GM11168 (cell line): Measurements from ENCODE around the gene PPME1.

Experiments used
- in situ Hi-C: fragments of 300-500 bp; cut with MboI; formaldehyde crosslinking; loops from one replicate; pipeline ENCODE4 v1.12.0; 2022; ENCODE audit warnings: low sequenced_read_pairs; ENCODE audit not compliant: unreplicated experiment

PPME1 gene

DNA sequence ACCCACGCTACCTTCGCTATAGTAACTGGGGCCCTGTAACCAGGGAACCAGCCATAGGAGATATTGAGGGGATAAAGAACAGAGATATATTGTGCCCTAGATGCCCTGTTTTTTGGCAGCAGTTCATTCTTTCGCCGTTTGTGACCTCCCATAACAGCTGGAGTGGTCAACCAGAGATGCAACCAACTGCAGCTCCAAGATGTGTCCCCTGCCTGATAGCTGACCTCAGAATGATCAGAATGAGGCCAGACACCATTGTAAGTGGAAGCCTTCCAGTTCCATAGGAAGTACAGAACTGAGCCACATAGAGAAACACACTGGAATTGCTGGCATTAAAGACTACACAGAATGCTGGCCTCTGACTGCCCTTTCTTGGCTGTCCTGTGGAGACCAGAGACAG lies 101.2 kb downstream of the PPME1 start:
- in situ Hi-C loops = loop anchor here (10.0 kb wide), 1 partner anchor 173 kb away; no protein-coding TSS in a partner anchor

- in situ Hi-C loops = loop anchor here (10.0 kb wide), 1 partner anchor 168 kb away; no protein-coding TSS in a partner anchor
Measured at GRCh38 chr11:74276581-74276980, 105.5 kb downstream of the PPME1 start.

- in situ Hi-C loops = loop anchor here (10.0 kb wide), 1 partner anchor 167 kb away; no protein-coding TSS in a partner anchor
Measured at GRCh38 chr11:74278103-74278502, 107.0 kb downstream of the PPME1 start.

GRCh38 chr11:74278721-74279161 lies 107.7 kb downstream of the PPME1 start:
- in situ Hi-C loops = loop anchor here (10.0 kb wide), 1 partner anchor 166 kb away; no protein-coding TSS in a partner anchor

DNA sequence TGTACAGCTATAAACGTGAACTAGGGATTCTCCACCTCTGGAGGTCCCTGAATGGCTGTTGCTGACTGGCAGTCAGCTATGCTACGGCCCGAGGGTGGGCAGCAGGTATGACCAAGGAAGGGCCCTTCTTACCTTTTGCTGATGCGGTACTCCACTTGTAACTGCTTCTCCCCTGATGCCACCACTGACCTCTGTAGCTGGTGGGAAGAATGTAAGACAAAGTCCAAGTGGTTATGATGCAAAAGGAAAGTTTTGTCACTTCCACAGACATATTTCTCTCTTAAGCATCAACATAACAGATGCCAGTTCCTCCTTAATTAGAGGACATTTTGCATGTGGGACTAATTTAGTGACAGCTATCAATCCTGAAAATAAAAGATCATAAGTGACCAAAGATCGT lies 108.2 kb downstream of the PPME1 start:
- in situ Hi-C loops = loop anchor here (10.0 kb wide), 1 partner anchor 166 kb away; no protein-coding TSS in a partner anchor

DNA sequence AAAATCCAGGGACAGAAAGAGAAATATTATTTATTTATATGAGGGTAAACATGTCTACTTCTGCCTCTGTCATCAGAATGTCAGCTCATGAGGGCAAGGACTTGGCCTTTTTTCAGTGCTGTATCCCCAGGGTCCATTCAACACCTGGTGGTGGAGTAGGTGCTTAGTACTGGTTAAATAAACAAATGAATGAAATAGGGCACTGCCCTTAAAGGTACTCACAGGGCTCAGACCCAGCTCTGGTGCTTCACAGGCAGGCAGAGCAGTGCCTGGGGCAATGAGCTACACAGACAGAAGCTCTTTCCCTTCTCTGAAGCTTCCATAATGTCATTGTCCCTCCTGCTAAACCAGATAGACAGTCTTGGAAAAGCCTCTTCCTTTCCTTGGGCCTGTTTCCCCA lies 109.4 kb downstream of the PPME1 start:
- in situ Hi-C loops = no loop called here

- in situ Hi-C loops = no loop called here
Measured at GRCh38 chr11:74282421-74282820, 111.3 kb downstream of the PPME1 start.

DNA sequence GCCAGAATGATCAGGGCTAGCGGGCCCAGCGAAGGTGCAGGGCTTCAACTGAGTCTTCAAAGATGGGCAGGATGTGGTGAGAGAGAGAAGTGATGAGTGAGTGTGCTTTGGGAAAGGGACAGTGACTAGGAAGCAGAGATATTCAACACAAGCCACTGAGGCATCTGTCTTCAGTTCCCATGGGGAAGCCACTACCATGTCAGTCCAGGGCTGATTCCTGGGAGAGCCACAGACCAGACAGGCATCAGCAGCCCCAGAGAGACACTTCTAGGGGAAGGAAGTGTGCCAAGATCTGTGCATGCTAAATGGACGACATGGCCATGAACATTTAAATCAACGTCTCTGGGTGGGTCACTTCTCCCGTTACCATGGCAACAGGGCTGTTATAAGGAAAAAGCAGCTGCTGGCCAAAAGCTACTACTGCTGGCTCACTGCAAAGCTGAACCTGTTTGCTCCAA lies 111.9 kb downstream of the PPME1 start:
- in situ Hi-C loops = no loop called here

DNA sequence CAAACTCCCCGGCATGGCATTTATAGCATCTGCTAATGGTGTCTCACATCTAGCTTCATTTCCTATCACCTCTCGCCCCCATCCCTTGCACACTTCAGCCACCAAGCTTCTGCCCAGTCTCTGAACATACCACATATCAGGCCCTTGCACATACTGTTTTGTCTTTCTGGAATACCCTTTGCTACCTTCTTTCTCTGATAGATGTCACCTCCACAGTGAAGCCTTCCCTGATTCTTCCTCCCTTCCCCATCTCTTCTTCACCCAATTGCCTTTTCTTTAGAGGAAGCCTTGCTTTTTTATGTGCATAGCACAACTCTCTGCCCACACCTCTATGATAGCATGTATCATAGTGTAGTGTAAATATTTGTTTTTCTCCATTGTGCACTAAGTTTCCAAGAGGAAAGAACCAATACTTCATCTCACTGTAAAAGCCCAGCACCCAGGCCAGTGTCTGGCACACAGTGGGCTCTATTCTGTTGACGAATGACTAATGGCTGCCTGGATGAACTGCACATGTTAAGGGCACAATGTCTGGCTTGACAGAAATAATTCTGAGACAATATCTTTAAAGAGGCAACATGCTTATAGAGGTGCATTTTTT lies 112.6 kb downstream of the PPME1 start:
- in situ Hi-C loops = no loop called here

- in situ Hi-C loops = no loop called here
Measured at GRCh38 chr11:74284466-74284865, 113.4 kb downstream of the PPME1 start.

DNA sequence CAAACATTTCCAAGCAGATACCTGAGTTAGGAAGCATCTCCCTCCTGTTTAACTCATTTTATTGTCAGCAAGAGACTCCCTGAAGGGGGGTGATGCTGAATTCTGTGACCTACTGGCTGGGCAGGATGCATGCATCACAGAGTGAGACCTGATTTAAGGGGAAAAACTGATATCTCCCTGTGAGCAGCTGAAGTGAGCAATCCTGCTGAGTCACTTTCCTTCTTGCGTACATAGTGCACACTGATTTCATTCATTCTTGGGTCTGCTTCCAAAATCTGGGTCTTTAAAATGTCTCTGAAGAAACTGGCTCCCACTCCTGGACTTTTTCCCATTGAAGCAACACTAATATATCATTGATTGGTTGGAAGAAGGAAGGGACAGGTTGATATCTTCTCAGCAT lies 117.1 kb downstream of the PPME1 start:
- in situ Hi-C loops = no loop called here

- in situ Hi-C loops = no loop called here
Measured at GRCh38 chr11:74288911-74289310, 117.8 kb downstream of the PPME1 start.

DNA sequence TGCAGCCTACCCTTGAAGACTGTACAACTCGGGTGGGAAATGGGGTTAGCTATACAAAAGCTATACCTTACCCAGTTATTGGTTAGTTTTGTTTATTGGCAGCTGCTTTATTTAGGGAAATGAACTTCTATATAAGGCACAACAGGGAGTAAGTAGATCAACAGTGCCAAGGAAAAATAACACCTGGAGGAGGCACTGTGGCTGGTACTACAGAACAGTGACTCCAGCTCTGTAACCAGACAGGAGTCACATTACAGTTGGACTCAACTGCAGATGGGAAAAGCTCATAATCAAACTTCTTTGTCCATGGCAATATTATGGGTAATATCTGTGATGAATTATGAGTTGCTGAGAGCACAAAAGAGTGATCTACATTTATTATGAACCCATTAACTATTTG lies 126.4 kb downstream of the PPME1 start:
- in situ Hi-C loops = no loop called here

DNA sequence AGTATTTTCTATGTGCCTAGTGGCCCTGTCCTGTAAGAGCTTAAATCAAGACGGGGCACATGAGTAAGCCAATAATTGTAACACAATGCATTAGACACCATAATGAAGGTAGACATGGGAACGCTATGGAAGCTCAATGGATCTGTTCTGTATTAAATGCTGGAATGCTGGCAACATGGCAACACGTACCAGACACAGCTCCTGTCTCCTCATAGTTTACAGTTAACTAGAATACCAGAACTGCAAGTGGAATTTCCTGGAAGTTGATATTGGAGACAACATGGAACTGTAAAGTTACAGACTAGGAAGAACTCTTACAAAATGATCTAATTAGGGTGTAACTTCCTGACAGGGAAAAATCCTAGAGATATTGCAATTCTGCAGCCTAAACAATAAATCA lies 127.9 kb downstream of the PPME1 start:
- in situ Hi-C loops = no loop called here
